Ishikawa (cell line): ENCODE results near the gene KIF3A.

Experiments used
- CREB1 ChIP-seq: IDR thresholded peaks from 2 replicates; pipeline ENCODE4 v1.6.1; 2012; ENCODE audit warnings: low read depth
- EGR1 ChIP-seq: IDR thresholded peaks from 2 replicates; pipeline ENCODE4 v1.6.1; 2012
- FOXM1 ChIP-seq: IDR thresholded peaks from 2 replicates; pipeline ENCODE4 v1.6.1; 2012; ENCODE audit warnings: low read depth, borderline replicate concordance
- MAX ChIP-seq: IDR thresholded peaks from 2 replicates; pipeline ENCODE4 v1.6.1; 2012
- RAD21 ChIP-seq: IDR thresholded peaks from 2 replicates; pipeline ENCODE4 v1.6.1; 2012; ENCODE audit warnings: low read depth
- TEAD4 ChIP-seq: IDR thresholded peaks from 2 replicates; pipeline ENCODE4 v1.6.1; 2012
- USF1 ChIP-seq: IDR thresholded peaks from 2 replicates; pipeline ENCODE4 v1.6.1; 2012
- YY1 ChIP-seq: IDR thresholded peaks from 2 replicates; pipeline ENCODE4 v1.6.1; 2012; ENCODE audit warnings: low read depth

GRCh38 chr5:132739232-132739631 lies 1.9 kb upstream of the KIF3A start:
- TF ChIP-seq CREB1 = no peak
- TF ChIP-seq EGR1 = no peak
- TF ChIP-seq YY1 = no peak
- TF ChIP-seq MAX = no peak
- TF ChIP-seq TEAD4 = no peak
- TF ChIP-seq USF1 = no peak
- no peak for TF ChIP-seq RAD21
- no peak for TF ChIP-seq FOXM1
